ENCODE data around the gene EFHB. TPM values are rescaled to one million over a fixed set of nuclear protein-coding genes. Genes with fewer than 3 reads are reported as not detected.
"Not testable (repeated sequence)": the region's sequence is repeated elsewhere in the genome, so short reads cannot be mapped to it uniquely, and the experiment has no call there.

The EFHB gene
- total RNA-seq, 2 donors from 2014 or later, result 0.96 to 4.1 TPM

GRCh38 chr3:19898721-19899120 is 35.3 kb downstream of the EFHB start:
- no peaks in the 10 kb centered on the region for H3K36me3 ChIP-seq
- no peak overlapping the region for H3K27ac ChIP-seq
- WGBS, result 41% methylated on average over 2 of the region's 2 CpGs
- no peak overlapping the region for H3K4me3 ChIP-seq
- H3K4me1 ChIP-seq (replicated peaks), result no peaks in the 10 kb centered on the region
- H3K27me3 ChIP-seq (replicated peaks; ENCODE audit: insufficient read depth), result no peaks in the 10 kb centered on the region
- TF ChIP-seq POLR2A (IDR thresholded peaks at IDR 0.05) (no peak), POLR2AphosphoS5 (IDR thresholded peaks at IDR 0.05) (no peak), CTCF (IDR thresholded peaks at IDR 0.05) (no peak)
- no peaks in the 10 kb centered on the region for H3K9me3 ChIP-seq
- no peak for DNase-seq (ENCODE audit: low spot score)
- intact Hi-C loops (cut with DNase I), result no loop called here

- DNase-seq (ENCODE audit: low spot score), result no peak
- Histone ChIP-seq H3K4me1 (replicated peaks) (no peaks in the 10 kb centered on the region), H3K4me3 (no peak overlapping the region), H3K27ac (no peak overlapping the region), H3K9me3 (no peaks in the 10 kb centered on the region), H3K27me3 (replicated peaks; ENCODE audit: insufficient read depth) (no peaks in the 10 kb centered on the region), H3K36me3 (no peaks in the 10 kb centered on the region)
- 91% methylated on average over 1 of the region's 1 CpG for WGBS
- TF ChIP-seq CTCF (IDR thresholded peaks at IDR 0.05) (no peak), POLR2A (IDR thresholded peaks at IDR 0.05) (no peak), POLR2AphosphoS5 (IDR thresholded peaks at IDR 0.05) (no peak)
- intact Hi-C loops (cut with DNase I), result no loop called here
These were observed 42.3 kb downstream of the EFHB start for GRCh38 chr3:19891740-19892139.

- H3K4me3 ChIP-seq, result no peak overlapping the region
These were observed 45.4 kb downstream of the EFHB start for GRCh38 chr3:19888428-19889152.

GRCh38 chr3:19887122-19887521 is 46.9 kb downstream of the EFHB start:
- 97% methylated on average over 4 of the region's 4 CpGs for whole genome bisulfite sequencing
- DNase-seq (ENCODE audit: low spot score); H3K4me1 ChIP-seq (replicated peaks); intact Hi-C loops (cut with DNase I); H3K36me3 ChIP-seq; H3K27me3 ChIP-seq (replicated peaks; ENCODE audit: insufficient read depth); H3K4me3 ChIP-seq; H3K9me3 ChIP-seq; H3K27ac ChIP-seq: not testable (repeated sequence)

More at GRCh38 chr3:19888428-19889152, 45.4 kb downstream of the EFHB start:
- Histone ChIP-seq H3K4me1 (replicated peaks) (no peaks in the 10 kb centered on the region), H3K36me3 (no peaks in the 10 kb centered on the region), H3K27ac (peak overlapping the region; percentile 45 to 56), H3K27me3 (replicated peaks; ENCODE audit: insufficient read depth) (no peaks in the 10 kb centered on the region), H3K9me3 (no peaks in the 10 kb centered on the region)
- TF ChIP-seq CTCF (IDR thresholded peaks at IDR 0.05) (no peak), POLR2A (IDR thresholded peaks at IDR 0.05) (no peak), POLR2AphosphoS5 (IDR thresholded peaks at IDR 0.05) (no peak)
- no peak for DNase-seq (ENCODE audit: low spot score)
- WGBS, result 52% methylated on average over 5 of the region's 5 CpGs
- intact Hi-C loops (cut with DNase I), result no loop called here

- DNase-seq (ENCODE audit: low spot score), result no peak
- Histone ChIP-seq H3K4me3 (no peak overlapping the region), H3K36me3 (no peaks in the 10 kb centered on the region), H3K27me3 (replicated peaks; ENCODE audit: insufficient read depth) (no peaks in the 10 kb centered on the region), H3K4me1 (replicated peaks) (no peaks in the 10 kb centered on the region), H3K27ac (no peak overlapping the region), H3K9me3 (no peaks in the 10 kb centered on the region)
- intact Hi-C loops (cut with DNase I), result no loop called here
- no peak for TF ChIP-seq POLR2AphosphoS5 (IDR thresholded peaks at IDR 0.05)
- no peak for TF ChIP-seq POLR2A (IDR thresholded peaks at IDR 0.05)
- no peak for TF ChIP-seq CTCF (IDR thresholded peaks at IDR 0.05)
These were observed 47.6 kb downstream of the EFHB start for GRCh38 chr3:19886404-19886803.
